IMR-90 (cell line): ENCODE results near the gene WDTC1. TPM values are rescaled to one million over a fixed set of nuclear protein-coding genes. Genes with fewer than 3 reads are reported as not detected.

ENCODE experiments used
- ATAC-seq: fragments of 200-7000 bp; cut with Tn5 transposase; 2 replicates; pipeline ENCODE4 v1.9.1; 2020; ENCODE audit warnings: low read depth, mild to moderate bottlenecking, moderate library complexity
- BruUV-seq: library from RNA; stranded (reverse); fragments of 400-500 nt; replicated peaks from 2 replicates; lab custom pipeline; 2021; lab: Mats Ljungman, UMichigan
- CTCF ChIA-PET: fragments of 300-600 bp; formaldehyde crosslinking; extraction: SDS; loops from one replicate; lab custom pipeline; 2021; ENCODE audit warnings: antibody characterized with exemption; lab: Yijun Ruan, JAX
- POLR2A ChIA-PET: fragments of 300-600 bp; sonication (Branson Sonifier 250); formaldehyde crosslinking; loops from one replicate; lab custom pipeline; 2022; ENCODE audit warnings: antibody characterized with exemption; ENCODE audit not compliant: unreplicated experiment; lab: Charles Lee
- DNase-seq: peaks from one replicate; pipeline ENCODE4 v3.0.0; 2013
- H2AFZ ChIP-seq: replicated peaks from 2 replicates; pipeline ENCODE3; 2013; ENCODE audit warnings: low read length, mild to moderate bottlenecking; ENCODE audit not compliant: poor library complexity
- H2AK5ac ChIP-seq: 2 replicates; pipeline ENCODE4 v1.6.1; 2013; ENCODE audit warnings: low read depth, low read length, inconsistent platforms
- H2AK9ac ChIP-seq: replicated peaks from 2 replicates; pipeline ENCODE3; 2013; ENCODE audit warnings: mild to moderate bottlenecking, low read depth, low read length, moderate library complexity; ENCODE audit not compliant: poor library complexity
- H2BK120ac ChIP-seq: 2 replicates; pipeline ENCODE4 v1.6.1; 2013; ENCODE audit warnings: low read depth, low read length, inconsistent platforms
- H2BK15ac ChIP-seq: 3 replicates; pipeline ENCODE4 v1.6.1; 2013; ENCODE audit warnings: low read depth, low read length, inconsistent platforms
- H2BK20ac ChIP-seq: 2 replicates; pipeline ENCODE4 v1.6.1; 2013; ENCODE audit warnings: low read depth, mild to moderate bottlenecking, inconsistent platforms, low read length, moderate library complexity
- H2BK5ac ChIP-seq: 2 replicates; pipeline ENCODE4 v1.6.1; 2013; ENCODE audit warnings: mild to moderate bottlenecking, low read depth, low read length, inconsistent platforms; ENCODE audit not compliant: poor library complexity, severe bottlenecking
- H3K14ac ChIP-seq: replicated peaks from 2 replicates; pipeline ENCODE4 v1.6.1; 2013; ENCODE audit warnings: low read depth, low read length, inconsistent platforms
- H3K18ac ChIP-seq: 2 replicates; pipeline ENCODE4 v1.6.1; 2013; ENCODE audit warnings: low read depth, low read length, control low read depth
- H3K23ac ChIP-seq: 2 replicates; pipeline ENCODE4 v1.6.1; 2013; ENCODE audit warnings: low read depth, low read length, inconsistent platforms
- H3K27ac ChIP-seq: 2 replicates; pipeline ENCODE4 v1.5.1; 2013; ENCODE audit warnings: mild to moderate bottlenecking, control low read depth, low read length; ENCODE audit not compliant: insufficient read depth
- H3K27me3 ChIP-seq: 2 replicates; pipeline ENCODE4 v1.6.1; 2013; ENCODE audit warnings: low read length; ENCODE audit not compliant: control insufficient read depth, insufficient read depth
- H3K36me3 ChIP-seq: 2 replicates; pipeline ENCODE4 v1.6.1; 2013; ENCODE audit warnings: low read length, mixed read lengths; ENCODE audit not compliant: control insufficient read depth, insufficient read depth
- H3K4ac ChIP-seq: 2 replicates; pipeline ENCODE4 v1.6.1; 2013; ENCODE audit warnings: low read depth, low read length, inconsistent platforms
- H3K4me1 ChIP-seq: 2 replicates; pipeline ENCODE4 v1.6.1; 2013; ENCODE audit warnings: low read length, mixed read lengths; ENCODE audit not compliant: control insufficient read depth, insufficient read depth
- H3K4me2 ChIP-seq: 2 replicates; pipeline ENCODE4 v1.6.1; 2013; ENCODE audit warnings: low read depth, mild to moderate bottlenecking, control low read depth, low read length, moderate library complexity
- H3K4me3 ChIP-seq: 2 replicates; pipeline ENCODE4 v1.5.1; 2013; ENCODE audit warnings: low read depth, mild to moderate bottlenecking, control low read depth, low read length, moderate library complexity; ENCODE audit not compliant: insufficient read depth
- H3K56ac ChIP-seq: 2 replicates; pipeline ENCODE4 v1.6.1; 2013; ENCODE audit warnings: low read length, inconsistent platforms; ENCODE audit not compliant: insufficient read depth; ENCODE audit errors: extremely low read depth
- H3K79me1 ChIP-seq, 2 experiments: 2 replicates each; pipeline ENCODE4 v1.6.1; 2013; ENCODE audit warnings: low read length in 2 of 2, inconsistent platforms in 1 of 2, low read depth in 1 of 2
- H3K9ac ChIP-seq: 2 replicates; pipeline ENCODE4 v1.6.1; 2013; ENCODE audit warnings: low read depth, low read length, control low read depth
- H3K9me1 ChIP-seq: 2 replicates; pipeline ENCODE4 v1.6.1; 2013; ENCODE audit warnings: low read length, inconsistent platforms; ENCODE audit not compliant: insufficient read depth
- H3K9me3 ChIP-seq: 2 replicates; pipeline ENCODE4 v1.6.1; 2013; ENCODE audit warnings: low read length; ENCODE audit not compliant: control insufficient read depth, insufficient read depth
- H4K20me1 ChIP-seq: 2 replicates; pipeline ENCODE4 v1.6.1; 2013; ENCODE audit warnings: low read length, inconsistent platforms; ENCODE audit not compliant: insufficient read depth
- H4K5ac ChIP-seq: 2 replicates; pipeline ENCODE4 v1.6.1; 2013; ENCODE audit warnings: mild to moderate bottlenecking, low read depth, low read length, control low read depth
- H4K8ac ChIP-seq, 2 experiments: 2 replicates each; pipeline ENCODE4 v1.6.1; 2013; ENCODE audit warnings: low read depth in 2 of 2, low read length in 2 of 2, control low read depth in 1 of 2, inconsistent platforms in 1 of 2
- H4K91ac ChIP-seq: 2 replicates; pipeline ENCODE4 v1.6.1; 2013; ENCODE audit warnings: low read depth, low read length, inconsistent platforms; ENCODE audit not compliant: insufficient read depth
- CEBPB ChIP-seq: IDR thresholded peaks from 2 replicates; pipeline ENCODE4 v1.6.1; 2012; ENCODE audit warnings: low read depth, low read length, improper control_type of control experiment
- CHD1 ChIP-seq: IDR thresholded peaks from 2 replicates; pipeline ENCODE4 v1.6.1; 2012; ENCODE audit warnings: low read depth, low read length, improper control_type of control experiment
- ELK1 ChIP-seq: fragments of 150-350 bp; IDR thresholded peaks from 2 replicates; pipeline ENCODE4 v1.6.1; 2016; ENCODE audit warnings: low read depth, mild to moderate bottlenecking, low read length, moderate library complexity, borderline replicate concordance
- MAFK ChIP-seq: IDR thresholded peaks from 2 replicates; pipeline ENCODE4 v1.6.1; 2012; ENCODE audit warnings: low read depth, low read length, improper control_type of control experiment
- MAZ ChIP-seq: IDR thresholded peaks from 2 replicates; pipeline ENCODE4 v1.6.1; 2012; ENCODE audit warnings: low read depth, mild to moderate bottlenecking, low read length, improper control_type of control experiment, moderate library complexity, borderline replicate concordance
- MXI1 ChIP-seq: IDR thresholded peaks from 2 replicates; pipeline ENCODE4 v1.6.1; 2012; ENCODE audit warnings: low read depth, mild to moderate bottlenecking, low read length, moderate library complexity, borderline replicate concordance
- POLR2A ChIP-seq: IDR thresholded peaks from 2 replicates; pipeline ENCODE4 v1.6.1; 2012; ENCODE audit warnings: mild to moderate bottlenecking, low read depth, low read length
- RAD21 ChIP-seq: IDR thresholded peaks from 2 replicates; pipeline ENCODE4 v1.6.1; 2012; ENCODE audit warnings: low read length, improper control_type of control experiment
- RCOR1 ChIP-seq: IDR thresholded peaks from 2 replicates; pipeline ENCODE4 v1.6.1; 2012; ENCODE audit warnings: mild to moderate bottlenecking, low read length, improper control_type of control experiment; ENCODE audit not compliant: insufficient replicate concordance
- RFX5 ChIP-seq: IDR thresholded peaks from 2 replicates; pipeline ENCODE4 v1.8.0; 2012; ENCODE audit warnings: low read depth, mild to moderate bottlenecking, low read length, moderate library complexity
- SMC3 ChIP-seq: fragments of 150-350 bp; IDR thresholded peaks from 2 replicates; pipeline ENCODE4 v1.6.1; 2016; ENCODE audit warnings: low read depth, mild to moderate bottlenecking, antibody characterized with exemption, low read length, moderate library complexity
- WGBS, 2 experiments: methylation state at CpG; one replicate each; pipeline versions ENCODE4 v1.1.5 to v1.1.7; 2013; ENCODE audit warnings: missing lambda C conversion rate in 2 of 2; ENCODE audit not compliant: insufficient read length in 1 of 2; ENCODE audit errors: extremely low coverage in 2 of 2; 5-methylcytosine and 5-hydroxymethylcytosine counted together
- dilution Hi-C: fragments of 300-500 bp; cut with HindIII; formaldehyde crosslinking; loops from one replicate; pipeline ENCODE4 v1.14.3; 2018; ENCODE audit warnings: low sequenced_read_pairs; ENCODE audit not compliant: unreplicated experiment
- in situ Hi-C: fragments of 300-500 bp; cut with MboI; formaldehyde crosslinking; loops from 3 replicates; pipeline ENCODE4 v1.14.3; 2019; ENCODE audit warnings: low sequenced_read_pairs, inconsistent platforms, mixed read lengths
- intact Hi-C: fragments of 100-400 bp; cut with micrococcal nuclease; formaldehyde crosslinking; loops from 2 replicates; pipeline ENCODE4 v1.10.0; 2022
- polyA plus RNA-seq, 3 experiments: library from polyadenylated mRNA; depleted of rRNA; stranded (reverse); fragments of >200 nt; gene quantifications; 2 replicates each; pipeline ENCODE4 v1.2.3, GENCODE V29; 2012; ENCODE audit warnings: low replicate concordance in 1 of 3
- total RNA-seq: library from RNA; depleted of rRNA; stranded (reverse); fragments of >200 nt; gene quantifications from 2 replicates; pipeline ENCODE4 v1.2.3, GENCODE V29; 2012
- TF ChIP-seq, protein P1 (sequence below): conservative IDR thresholded peaks from 2 replicates; pipeline ENCODE4 v1.5.1; 2012; ENCODE audit warnings: mild to moderate bottlenecking, low read depth, low read length, improper control_type of control experiment
- TF ChIP-seq, protein P2 (sequence below): fragments of 150-350 bp; IDR thresholded peaks from 2 replicates; pipeline ENCODE4 v1.6.1; 2017; ENCODE audit warnings: mild to moderate bottlenecking, antibody characterized with exemption, low read length, low read depth

WDTC1 gene
- total and polyA plus RNA-seq, 2 of the 4 experiments (the other 2 are of a cell fraction) = 9.9 to 15.2 TPM

DNA sequence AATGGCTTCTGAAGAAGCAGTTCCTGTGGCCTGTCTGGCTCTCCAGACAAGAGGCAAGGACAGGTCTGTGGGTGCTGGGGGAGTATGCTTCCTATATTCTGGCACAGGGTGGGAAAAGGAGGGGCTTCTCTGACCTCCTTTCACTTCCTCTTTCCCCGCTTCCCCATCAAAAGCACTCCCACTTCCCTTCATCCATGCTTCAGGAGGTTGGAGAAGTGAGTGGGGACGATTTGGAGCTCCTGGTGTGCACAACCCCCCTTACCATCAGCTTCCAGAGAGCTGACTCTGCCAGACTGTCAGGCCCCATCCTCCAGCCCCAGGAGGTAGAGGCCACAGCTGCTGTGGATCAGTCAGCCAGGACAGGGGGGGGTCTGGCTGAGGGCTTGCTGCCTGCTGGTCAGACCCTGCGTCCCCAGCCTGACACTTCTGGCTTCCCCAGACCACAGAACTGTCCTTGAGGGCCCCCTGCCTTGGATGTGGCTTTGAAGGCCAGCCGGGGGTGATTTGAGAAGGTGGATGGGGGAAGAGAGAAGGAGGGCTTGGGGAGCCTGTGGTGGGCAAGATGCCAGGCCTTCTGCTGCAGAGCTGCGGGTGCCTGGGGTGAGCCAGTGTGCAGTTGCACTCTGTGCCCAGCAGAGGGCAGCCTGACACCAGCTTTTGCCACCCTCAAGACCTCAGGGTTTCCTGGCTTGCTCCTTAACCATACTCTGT is 66.1 kb downstream of the WDTC1 start:
- H3K14ac ChIP-seq = peak overlapping the region; percentile 96
- TF ChIP-seq RFX5 (no peak), RAD21 (peak; percentile 98), MAZ (peak; percentile 84; the same call in 1 of the 2 replicates), POLR2A (peak; percentile 49; the same call in 1 of the 2 replicates), CEBPB (no peak), MXI1 (peak; percentile 47; the same call in 1 of the 2 replicates), ELK1 (no peak), RCOR1 (peak; percentile 49), MAFK (no peak), CHD1 (no peak), SMC3 (peak; percentile 92)
- TF ChIP-seq, protein P1, sequence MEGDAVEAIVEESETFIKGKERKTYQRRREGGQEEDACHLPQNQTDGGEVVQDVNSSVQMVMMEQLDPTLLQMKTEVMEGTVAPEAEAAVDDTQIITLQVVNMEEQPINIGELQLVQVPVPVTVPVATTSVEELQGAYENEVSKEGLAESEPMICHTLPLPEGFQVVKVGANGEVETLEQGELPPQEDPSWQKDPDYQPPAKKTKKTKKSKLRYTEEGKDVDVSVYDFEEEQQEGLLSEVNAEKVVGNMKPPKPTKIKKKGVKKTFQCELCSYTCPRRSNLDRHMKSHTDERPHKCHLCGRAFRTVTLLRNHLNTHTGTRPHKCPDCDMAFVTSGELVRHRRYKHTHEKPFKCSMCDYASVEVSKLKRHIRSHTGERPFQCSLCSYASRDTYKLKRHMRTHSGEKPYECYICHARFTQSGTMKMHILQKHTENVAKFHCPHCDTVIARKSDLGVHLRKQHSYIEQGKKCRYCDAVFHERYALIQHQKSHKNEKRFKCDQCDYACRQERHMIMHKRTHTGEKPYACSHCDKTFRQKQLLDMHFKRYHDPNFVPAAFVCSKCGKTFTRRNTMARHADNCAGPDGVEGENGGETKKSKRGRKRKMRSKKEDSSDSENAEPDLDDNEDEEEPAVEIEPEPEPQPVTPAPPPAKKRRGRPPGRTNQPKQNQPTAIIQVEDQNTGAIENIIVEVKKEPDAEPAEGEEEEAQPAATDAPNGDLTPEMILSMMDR = peak; percentile 98
- TF ChIP-seq, protein P2, sequence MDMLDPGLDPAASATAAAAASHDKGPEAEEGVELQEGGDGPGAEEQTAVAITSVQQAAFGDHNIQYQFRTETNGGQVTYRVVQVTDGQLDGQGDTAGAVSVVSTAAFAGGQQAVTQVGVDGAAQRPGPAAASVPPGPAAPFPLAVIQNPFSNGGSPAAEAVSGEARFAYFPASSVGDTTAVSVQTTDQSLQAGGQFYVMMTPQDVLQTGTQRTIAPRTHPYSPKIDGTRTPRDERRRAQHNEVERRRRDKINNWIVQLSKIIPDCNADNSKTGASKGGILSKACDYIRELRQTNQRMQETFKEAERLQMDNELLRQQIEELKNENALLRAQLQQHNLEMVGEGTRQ = no peak

More for the DNA sequence above, 66.1 kb downstream of the WDTC1 start:
- Histone ChIP-seq H2BK15ac (peak overlapping the region; percentile 96; the same call in 2 of the 3 replicates), H4K5ac (peak overlapping the region; percentile 89), H3K9me1 (peaks cover 13% of the 10 kb centered on the region), H3K27me3 (no peaks in the 10 kb centered on the region), H2AK5ac (peak overlapping the region; percentile 99), H3K23ac (peak overlapping the region; percentile 92), H2BK5ac (peak overlapping the region; percentile 97), H3K9ac (peak overlapping the region; percentile 66), H4K8ac (peak overlapping the region; percentile 97 to 99), H2AK9ac (peak overlapping the region; percentile 94), H2BK120ac (peak overlapping the region; percentile 98), H3K4me2 (peak overlapping the region; percentile 49), H3K9me3 (no peaks in the 10 kb centered on the region), H3K56ac (peak overlapping the region; percentile 68), H3K36me3 (peaks cover 14% of the 10 kb centered on the region; the same call in 1 of the 2 replicates), H3K27ac (peak overlapping the region; percentile 95), H4K20me1 (0 out of 2 replicates have a peak, but pooled peaks cover 4% of the 10 kb centered on the region), H2AFZ (peak overlapping the region; percentile 92), H3K18ac (peak overlapping the region; percentile 93), H3K4me3 (no peak overlapping the region), H4K91ac (peak overlapping the region; percentile 98), H3K4ac (peak overlapping the region; percentile 99), H3K4me1 (peaks cover 27% of the 10 kb centered on the region), H3K79me1 (peaks cover 0 to 21% of the 10 kb centered on the region in 2 experiments; a peak in 2 of 4 replicates), H2BK20ac (peak overlapping the region; percentile 90)
- DNase-seq (peak; percentile 93), ATAC-seq (peak; percentile 76)
- no TSS peak for BruUV-seq
- no CpG with 5 or more reads among the region's 5 CpGs for WGBS, 2 experiments
- POLR2A ChIA-PET = interaction anchor here (0.6 to 0.9 kb wide), 3 partner anchors 90 to 257 kb away, joined by 4 to 7 read pairs (median 6); no protein-coding TSS in a partner anchor
- CTCF ChIA-PET = interaction anchor here (0.6 to 7.1 kb wide), 19 partner anchors 8 to 363 kb away, joined by 3 to 79 read pairs (median 4); partner anchors contain the start of genes AHDC1 and CD164L2
- in situ Hi-C loops (loop anchor here (5.0 kb wide), 2 partner anchors 92 to 307 kb away; partner anchors contain the start of gene GPR3), intact Hi-C loops (loop anchor here (1.0 to 2.0 kb wide), 5 partner anchors 66 to 362 kb away; partner anchors contain the start of gene MAP3K6), dilution Hi-C loops (no loop called here)
